PFSK-1 (cell line): ENCODE data around the gene CTDSPL.

Experiments
- FOXP2 ChIP-seq: optimal IDR thresholded peaks from 2 replicates; pipeline ENCODE3; 2011; ENCODE audit warnings: borderline replicate concordance, control low read depth, inconsistent platforms; ENCODE audit not compliant: insufficient read depth; ENCODE audit errors: extremely low read length, extremely low read depth
- POLR2AphosphoS5 ChIP-seq: IDR thresholded peaks from 2 replicates; pipeline ENCODE4 v1.6.1; 2012; ENCODE audit warnings: low read depth, mild to moderate bottlenecking, control low read depth, low read length, moderate library complexity
- REST ChIP-seq, 2 experiments: IDR thresholded peaks; 2 replicates each; pipeline versions ENCODE4 v1.6.1 to v1.8.0; 2011 to 2012; ENCODE audit warnings: low read depth in 2 of 2, low read length in 2 of 2, control low read depth in 1 of 2, inconsistent platforms in 1 of 2, mild to moderate bottlenecking in 1 of 2, moderate library complexity in 1 of 2; ENCODE audit not compliant: insufficient read depth in 1 of 2
- SIN3A ChIP-seq: IDR thresholded peaks from 2 replicates; pipeline ENCODE4 v1.6.1; 2012; ENCODE audit warnings: mild to moderate bottlenecking, low read length, moderate library complexity, borderline replicate concordance; ENCODE audit not compliant: insufficient read depth
- TAF1 ChIP-seq: IDR thresholded peaks from 2 replicates; pipeline ENCODE4 v1.6.1; 2012; ENCODE audit warnings: low read length, control low read depth, borderline replicate concordance; ENCODE audit not compliant: insufficient read depth

DNA sequence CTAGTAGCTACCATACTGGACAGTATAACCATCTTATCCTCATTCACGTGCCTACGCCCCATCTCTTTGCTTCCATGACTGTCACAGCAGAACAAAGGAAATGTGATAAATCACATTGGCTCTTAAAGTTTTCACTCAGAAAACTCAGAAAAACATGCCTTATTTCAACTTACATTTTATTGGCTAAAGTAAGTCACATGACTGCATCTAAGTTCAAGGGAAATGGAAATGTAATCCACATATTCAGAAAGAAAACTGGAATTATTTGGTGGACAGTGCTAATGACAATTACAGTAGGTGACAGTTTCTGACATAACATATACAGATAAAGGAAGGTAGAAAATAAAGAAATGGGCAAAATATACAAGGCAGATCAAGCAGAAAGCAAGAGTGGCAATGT is 91.5 kb downstream of the CTDSPL start:
- TF ChIP-seq POLR2AphosphoS5 (no peak), REST (IDR thresholded peaks at IDR 0.05; ENCODE audit: insufficient read depth in 1 of 2, low read depth in 2 of 2, low read length in 2 of 2) (no peak), SIN3A (no peak), TAF1 (no peak), FOXP2 (no peak)
